WTC11 (cell line): ENCODE results near the gene HARS2. TPM values are rescaled to one million over a fixed set of nuclear protein-coding genes. Genes with fewer than 3 reads are reported as not detected.

Source experiments
- ATF1 ChIP-seq: sonication (generic); formaldehyde crosslinking; IDR thresholded peaks from 2 replicates; pipeline ENCODE4 v1.8.1; 2023; ENCODE audit warnings: mild to moderate bottlenecking, moderate library complexity, missing genetic modification reagents
- CREM ChIP-seq: sonication (generic); formaldehyde crosslinking; IDR thresholded peaks from 2 replicates; pipeline ENCODE4 v1.8.1; 2022; ENCODE audit warnings: mild to moderate bottlenecking, missing genetic modification reagents, moderate library complexity
- ERG ChIP-seq: fragments of 250-450 bp; sonication (Bioruptor Pico); IDR thresholded peaks from 2 replicates; pipeline ENCODE4 v1.8.0; 2021; ENCODE audit warnings: mild to moderate bottlenecking
- FOXP1 ChIP-seq: sonication (generic); formaldehyde crosslinking; IDR thresholded peaks from 2 replicates; pipeline ENCODE4 v1.8.0; 2022; ENCODE audit warnings: missing genetic modification reagents, mild to moderate bottlenecking, moderate library complexity, borderline replicate concordance
- GABPB1 ChIP-seq: sonication (generic); formaldehyde crosslinking; IDR thresholded peaks from 2 replicates; pipeline ENCODE4 v1.8.1; 2023; ENCODE audit warnings: mild to moderate bottlenecking, missing genetic modification reagents
- JAZF1 ChIP-seq: fragments of 250-450 bp; sonication (Bioruptor Pico); IDR thresholded peaks from 2 replicates; pipeline ENCODE4 v1.9.0; 2021; ENCODE audit warnings: moderate library complexity, mild to moderate bottlenecking, inconsistent platforms
- KAT7 ChIP-seq: sonication (generic); formaldehyde crosslinking; IDR thresholded peaks from 2 replicates; pipeline ENCODE4 v1.8.1; 2023; ENCODE audit warnings: missing genetic modification reagents, mild to moderate bottlenecking, borderline replicate concordance
- MAX ChIP-seq: sonication (generic); formaldehyde crosslinking; IDR thresholded peaks from 2 replicates; pipeline ENCODE4 v1.8.0; 2022; ENCODE audit warnings: mild to moderate bottlenecking, missing genetic modification reagents
- NFYB ChIP-seq: sonication (generic); formaldehyde crosslinking; conservative IDR thresholded peaks from 2 replicates; pipeline ENCODE4 v1.8.0; 2022; ENCODE audit warnings: low read depth, missing genetic modification reagents
- NR1H2 ChIP-seq: sonication (generic); formaldehyde crosslinking; IDR thresholded peaks from 2 replicates; pipeline ENCODE4 v1.9.0; 2021; ENCODE audit warnings: mild to moderate bottlenecking, moderate library complexity, missing genetic modification reagents
- NR3C1 ChIP-seq: sonication (generic); formaldehyde crosslinking; conservative IDR thresholded peaks from 2 replicates; pipeline ENCODE4 v1.8.1; 2023; ENCODE audit warnings: low read depth, mild to moderate bottlenecking, missing genetic modification reagents
- SP1 ChIP-seq: sonication (generic); formaldehyde crosslinking; conservative IDR thresholded peaks from 2 replicates; pipeline ENCODE4 v1.8.1; 2022; ENCODE audit warnings: missing genetic modification reagents
- TEAD1 ChIP-seq: sonication (generic); formaldehyde crosslinking; IDR thresholded peaks from 2 replicates; pipeline ENCODE4 v1.8.0; 2022; ENCODE audit warnings: mild to moderate bottlenecking, missing genetic modification reagents
- TP53 ChIP-seq: sonication (generic); formaldehyde crosslinking; IDR thresholded peaks from 2 replicates; pipeline ENCODE4 v1.8.1; 2023; ENCODE audit warnings: mild to moderate bottlenecking, missing genetic modification reagents
- ZNF317 ChIP-seq: sonication (generic); formaldehyde crosslinking; IDR thresholded peaks from 2 replicates; pipeline ENCODE4 v1.8.1; 2023; ENCODE audit warnings: low read depth, mild to moderate bottlenecking, moderate library complexity, missing genetic modification reagents, borderline replicate concordance
- ZNF396 ChIP-seq: fragments of 250-450 bp; sonication (Bioruptor Pico); IDR thresholded peaks from 2 replicates; pipeline ENCODE4 v1.8.0; 2021; ENCODE audit warnings: mild to moderate bottlenecking, moderate library complexity, borderline replicate concordance
- ZNF416 ChIP-seq: fragments of 250-450 bp; sonication (Bioruptor Pico); IDR thresholded peaks from 2 replicates; pipeline ENCODE4 v1.9.0; 2021; ENCODE audit warnings: mild to moderate bottlenecking, inconsistent platforms
- ZNF512 ChIP-seq: sonication (generic); formaldehyde crosslinking; IDR thresholded peaks from 2 replicates; pipeline ENCODE4 v1.8.1; 2022; ENCODE audit warnings: missing genetic modification reagents, borderline replicate concordance
- ZNF671 ChIP-seq: fragments of 250-450 bp; sonication (Bioruptor Pico); IDR thresholded peaks from 2 replicates; pipeline ENCODE4 v1.8.0; 2021; ENCODE audit warnings: mild to moderate bottlenecking
- total RNA-seq: library from RNA; stranded (reverse); gene quantifications from 3 replicates; pipeline ENCODE4 v1.2.3, GENCODE V29; 2021
- TF ChIP-seq, protein P1 (sequence below): sonication (generic); formaldehyde crosslinking; IDR thresholded peaks from 2 replicates; pipeline ENCODE4 v1.8.1; 2022; ENCODE audit warnings: mild to moderate bottlenecking, moderate library complexity, missing genetic modification reagents
- TF ChIP-seq, protein P2 (sequence below): sonication (generic); formaldehyde crosslinking; conservative IDR thresholded peaks from 2 replicates; pipeline ENCODE4 v1.8.1; 2023; ENCODE audit warnings: mild to moderate bottlenecking, low read depth, missing genetic modification reagents, moderate library complexity
- TF ChIP-seq, protein P3 (sequence below): sonication (generic); formaldehyde crosslinking; IDR thresholded peaks from 2 replicates; pipeline ENCODE4 v1.8.0; 2023; ENCODE audit warnings: missing genetic modification reagents
- TF ChIP-seq, protein P4 (sequence below): sonication (generic); formaldehyde crosslinking; IDR thresholded peaks from 2 replicates; pipeline ENCODE4 v1.8.1; 2022; ENCODE audit warnings: low read depth, missing genetic modification reagents, borderline replicate concordance
- TF ChIP-seq, protein P5 (sequence below): sonication (generic); formaldehyde crosslinking; IDR thresholded peaks from 2 replicates; pipeline ENCODE4 v1.8.1; 2023; ENCODE audit warnings: mild to moderate bottlenecking, moderate library complexity, missing genetic modification reagents
- TF ChIP-seq, protein P6 (sequence below): sonication (generic); formaldehyde crosslinking; IDR thresholded peaks from 2 replicates; pipeline ENCODE4 v1.8.1; 2022; ENCODE audit warnings: low read depth, mild to moderate bottlenecking, moderate library complexity, missing genetic modification reagents, borderline replicate concordance
- TF ChIP-seq, protein P7 (sequence below): sonication (generic); formaldehyde crosslinking; IDR thresholded peaks from 2 replicates; pipeline ENCODE4 v1.8.1; 2023; ENCODE audit warnings: mild to moderate bottlenecking, missing genetic modification reagents, moderate library complexity

The HARS2 gene
- total RNA-seq, 1 experiment from 2014 or later, result 28.9 TPM

DNA sequence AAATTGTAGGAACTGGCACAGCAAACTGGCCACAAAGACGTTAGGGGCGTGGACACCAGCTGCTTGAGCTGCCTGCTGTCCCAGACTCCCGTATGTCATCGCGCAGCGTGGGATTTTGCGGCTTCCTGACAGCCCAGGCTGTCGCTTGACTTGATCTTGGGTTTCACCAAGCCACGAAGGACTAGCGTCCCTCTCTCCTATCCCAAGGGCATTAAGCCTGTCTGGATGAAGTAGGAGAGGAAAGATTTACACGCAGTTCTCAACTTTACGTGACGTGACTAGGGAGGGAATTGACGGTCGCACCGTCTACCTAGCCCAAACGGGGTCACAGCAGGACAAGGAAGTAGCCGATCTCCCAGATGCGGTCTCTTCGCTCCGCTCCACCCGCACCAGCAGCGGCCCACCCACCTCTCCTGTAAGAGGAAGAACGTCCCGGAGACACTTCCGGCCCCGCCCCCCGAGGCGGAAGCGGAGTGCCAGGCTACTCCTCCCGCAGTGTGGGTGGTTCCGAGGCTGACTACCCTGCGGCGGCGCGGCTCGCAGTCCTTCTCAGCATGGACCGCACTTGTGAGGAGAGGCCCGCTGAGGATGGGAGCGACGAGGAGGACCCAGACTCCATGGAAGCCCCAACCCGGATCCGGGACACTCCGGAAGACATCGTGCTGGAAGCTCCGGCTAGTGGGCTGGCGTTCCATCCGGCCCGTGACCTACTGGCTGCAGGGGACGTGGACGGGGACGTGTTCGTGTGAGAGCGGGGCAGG is 26.7 kb upstream of the HARS2 start, which contains the start of gene WDR55 (continued):
- TF ChIP-seq, protein P1, sequence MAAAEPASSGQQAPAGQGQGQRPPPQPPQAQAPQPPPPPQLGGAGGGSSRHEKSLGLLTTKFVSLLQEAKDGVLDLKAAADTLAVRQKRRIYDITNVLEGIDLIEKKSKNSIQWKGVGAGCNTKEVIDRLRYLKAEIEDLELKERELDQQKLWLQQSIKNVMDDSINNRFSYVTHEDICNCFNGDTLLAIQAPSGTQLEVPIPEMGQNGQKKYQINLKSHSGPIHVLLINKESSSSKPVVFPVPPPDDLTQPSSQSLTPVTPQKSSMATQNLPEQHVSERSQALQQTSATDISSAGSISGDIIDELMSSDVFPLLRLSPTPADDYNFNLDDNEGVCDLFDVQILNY, result no peak
- TF ChIP-seq ATF1 (CRISPR knock-in tag) (no peak), TEAD1 (CRISPR knock-in tag) (peak; percentile 94), ERG (no peak), ZNF512 (CRISPR knock-in tag) (no peak), JAZF1 (CRISPR knock-in tag) (no peak), ZNF317 (CRISPR knock-in tag) (0 out of 2 replicates have a peak, but pooled peaks have one; percentile 27), GABPB1 (peak; percentile 35), ZNF396 (CRISPR knock-in tag) (no peak), KAT7 (CRISPR knock-in tag) (0 out of 2 replicates have a peak, but pooled peaks have one; percentile 57), NR1H2 (CRISPR knock-in tag) (no peak), NR3C1 (CRISPR knock-in tag) (no peak), ZNF671 (CRISPR knock-in tag) (no peak), CREM (CRISPR knock-in tag) (peak; percentile 56), ZNF416 (CRISPR knock-in tag) (no peak), MAX (CRISPR knock-in tag) (peak; percentile 82), TP53 (CRISPR knock-in tag) (no peak), SP1 (peak; percentile 71), FOXP1 (no peak), NFYB (CRISPR knock-in tag) (no peak)
- TF ChIP-seq, protein P2, sequence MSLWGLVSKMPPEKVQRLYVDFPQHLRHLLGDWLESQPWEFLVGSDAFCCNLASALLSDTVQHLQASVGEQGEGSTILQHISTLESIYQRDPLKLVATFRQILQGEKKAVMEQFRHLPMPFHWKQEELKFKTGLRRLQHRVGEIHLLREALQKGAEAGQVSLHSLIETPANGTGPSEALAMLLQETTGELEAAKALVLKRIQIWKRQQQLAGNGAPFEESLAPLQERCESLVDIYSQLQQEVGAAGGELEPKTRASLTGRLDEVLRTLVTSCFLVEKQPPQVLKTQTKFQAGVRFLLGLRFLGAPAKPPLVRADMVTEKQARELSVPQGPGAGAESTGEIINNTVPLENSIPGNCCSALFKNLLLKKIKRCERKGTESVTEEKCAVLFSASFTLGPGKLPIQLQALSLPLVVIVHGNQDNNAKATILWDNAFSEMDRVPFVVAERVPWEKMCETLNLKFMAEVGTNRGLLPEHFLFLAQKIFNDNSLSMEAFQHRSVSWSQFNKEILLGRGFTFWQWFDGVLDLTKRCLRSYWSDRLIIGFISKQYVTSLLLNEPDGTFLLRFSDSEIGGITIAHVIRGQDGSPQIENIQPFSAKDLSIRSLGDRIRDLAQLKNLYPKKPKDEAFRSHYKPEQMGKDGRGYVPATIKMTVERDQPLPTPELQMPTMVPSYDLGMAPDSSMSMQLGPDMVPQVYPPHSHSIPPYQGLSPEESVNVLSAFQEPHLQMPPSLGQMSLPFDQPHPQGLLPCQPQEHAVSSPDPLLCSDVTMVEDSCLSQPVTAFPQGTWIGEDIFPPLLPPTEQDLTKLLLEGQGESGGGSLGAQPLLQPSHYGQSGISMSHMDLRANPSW (CRISPR knock-in tag), result no peak
- TF ChIP-seq, protein P3, sequence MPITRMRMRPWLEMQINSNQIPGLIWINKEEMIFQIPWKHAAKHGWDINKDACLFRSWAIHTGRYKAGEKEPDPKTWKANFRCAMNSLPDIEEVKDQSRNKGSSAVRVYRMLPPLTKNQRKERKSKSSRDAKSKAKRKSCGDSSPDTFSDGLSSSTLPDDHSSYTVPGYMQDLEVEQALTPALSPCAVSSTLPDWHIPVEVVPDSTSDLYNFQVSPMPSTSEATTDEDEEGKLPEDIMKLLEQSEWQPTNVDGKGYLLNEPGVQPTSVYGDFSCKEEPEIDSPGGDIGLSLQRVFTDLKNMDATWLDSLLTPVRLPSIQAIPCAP (CRISPR knock-in tag), result no peak
- TF ChIP-seq, protein P4, sequence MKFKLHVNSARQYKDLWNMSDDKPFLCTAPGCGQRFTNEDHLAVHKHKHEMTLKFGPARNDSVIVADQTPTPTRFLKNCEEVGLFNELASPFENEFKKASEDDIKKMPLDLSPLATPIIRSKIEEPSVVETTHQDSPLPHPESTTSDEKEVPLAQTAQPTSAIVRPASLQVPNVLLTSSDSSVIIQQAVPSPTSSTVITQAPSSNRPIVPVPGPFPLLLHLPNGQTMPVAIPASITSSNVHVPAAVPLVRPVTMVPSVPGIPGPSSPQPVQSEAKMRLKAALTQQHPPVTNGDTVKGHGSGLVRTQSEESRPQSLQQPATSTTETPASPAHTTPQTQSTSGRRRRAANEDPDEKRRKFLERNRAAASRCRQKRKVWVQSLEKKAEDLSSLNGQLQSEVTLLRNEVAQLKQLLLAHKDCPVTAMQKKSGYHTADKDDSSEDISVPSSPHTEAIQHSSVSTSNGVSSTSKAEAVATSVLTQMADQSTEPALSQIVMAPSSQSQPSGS (CRISPR knock-in tag), result no peak
- TF ChIP-seq, protein P5, sequence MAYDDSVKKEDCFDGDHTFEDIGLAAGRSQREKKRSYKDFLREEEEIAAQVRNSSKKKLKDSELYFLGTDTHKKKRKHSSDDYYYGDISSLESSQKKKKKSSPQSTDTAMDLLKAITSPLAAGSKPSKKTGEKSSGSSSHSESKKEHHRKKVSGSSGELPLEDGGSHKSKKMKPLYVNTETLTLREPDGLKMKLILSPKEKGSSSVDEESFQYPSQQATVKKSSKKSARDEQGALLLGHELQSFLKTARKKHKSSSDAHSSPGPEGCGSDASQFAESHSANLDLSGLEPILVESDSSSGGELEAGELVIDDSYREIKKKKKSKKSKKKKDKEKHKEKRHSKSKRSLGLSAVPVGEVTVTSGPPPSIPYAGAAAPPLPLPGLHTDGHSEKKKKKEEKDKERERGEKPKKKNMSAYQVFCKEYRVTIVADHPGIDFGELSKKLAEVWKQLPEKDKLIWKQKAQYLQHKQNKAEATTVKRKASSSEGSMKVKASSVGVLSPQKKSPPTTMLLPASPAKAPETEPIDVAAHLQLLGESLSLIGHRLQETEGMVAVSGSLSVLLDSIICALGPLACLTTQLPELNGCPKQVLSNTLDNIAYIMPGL, result peak; percentile 21; the same call in 1 of the 2 replicates
- TF ChIP-seq, protein P6, sequence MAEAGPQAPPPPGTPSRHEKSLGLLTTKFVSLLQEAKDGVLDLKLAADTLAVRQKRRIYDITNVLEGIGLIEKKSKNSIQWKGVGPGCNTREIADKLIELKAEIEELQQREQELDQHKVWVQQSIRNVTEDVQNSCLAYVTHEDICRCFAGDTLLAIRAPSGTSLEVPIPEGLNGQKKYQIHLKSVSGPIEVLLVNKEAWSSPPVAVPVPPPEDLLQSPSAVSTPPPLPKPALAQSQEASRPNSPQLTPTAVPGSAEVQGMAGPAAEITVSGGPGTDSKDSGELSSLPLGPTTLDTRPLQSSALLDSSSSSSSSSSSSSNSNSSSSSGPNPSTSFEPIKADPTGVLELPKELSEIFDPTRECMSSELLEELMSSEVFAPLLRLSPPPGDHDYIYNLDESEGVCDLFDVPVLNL (CRISPR knock-in tag), result no peak
- TF ChIP-seq, protein P7, sequence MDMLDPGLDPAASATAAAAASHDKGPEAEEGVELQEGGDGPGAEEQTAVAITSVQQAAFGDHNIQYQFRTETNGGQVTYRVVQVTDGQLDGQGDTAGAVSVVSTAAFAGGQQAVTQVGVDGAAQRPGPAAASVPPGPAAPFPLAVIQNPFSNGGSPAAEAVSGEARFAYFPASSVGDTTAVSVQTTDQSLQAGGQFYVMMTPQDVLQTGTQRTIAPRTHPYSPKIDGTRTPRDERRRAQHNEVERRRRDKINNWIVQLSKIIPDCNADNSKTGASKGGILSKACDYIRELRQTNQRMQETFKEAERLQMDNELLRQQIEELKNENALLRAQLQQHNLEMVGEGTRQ, result no peak
